WERI-Rb-1 (cell line): Measurements from ENCODE around the gene FNIP2.
A peak's percentile ranks its signal among the peaks of the same experiment; 100 is the strongest.

Source experiments
- DNase-seq: peaks from one replicate; pipeline ENCODE4 v3.0.0-alpha.2; 2020
- H3K27ac ChIP-seq: fragments of 250-450 bp; sonication (Bioruptor Pico); 2 replicates; pipeline ENCODE4 v1.5.1; 2020; ENCODE audit warnings: mild to moderate bottlenecking, moderate library complexity
- H3K27me3 ChIP-seq: fragments of 250-450 bp; sonication (Bioruptor Pico); 2 replicates; pipeline ENCODE4 v1.5.1; 2021; ENCODE audit warnings: mild to moderate bottlenecking, low read depth, moderate library complexity; ENCODE audit not compliant: insufficient read depth, severe bottlenecking
- H3K36me3 ChIP-seq: fragments of 250-450 bp; sonication (Bioruptor Pico); 2 replicates; pipeline ENCODE4 v1.5.1; 2020; ENCODE audit warnings: mild to moderate bottlenecking, moderate library complexity
- H3K4me3 ChIP-seq: 2 replicates; pipeline ENCODE4 v1.5.1; 2011; ENCODE audit warnings: low read depth, mild to moderate bottlenecking, control low read depth, low read length
- H3K9me3 ChIP-seq: fragments of 250-450 bp; sonication (Bioruptor Pico); 2 replicates; pipeline ENCODE4 v1.5.1; 2021; ENCODE audit warnings: mild to moderate bottlenecking, moderate library complexity; ENCODE audit not compliant: severe bottlenecking
- CTCF ChIP-seq: IDR thresholded peaks from 2 replicates; pipeline ENCODE4 v1.5.1; 2011; ENCODE audit warnings: low read depth, mild to moderate bottlenecking, control low read depth, inconsistent platforms, low read length

The FNIP2 gene

GRCh38 chr4:158810487-158811215 lies 41.8 kb downstream of the FNIP2 start:
- TF ChIP-seq CTCF, result no peak
- Histone ChIP-seq H3K27ac (no peak overlapping the region; the same call in 1 of the 2 replicates), H3K4me3 (no peak overlapping the region), H3K27me3 (no peaks in the 10 kb centered on the region), H3K9me3 (no peaks in the 10 kb centered on the region), H3K36me3 (no peaks in the 10 kb centered on the region)
- peak; percentile 30 for DNase-seq

- H3K9me3 ChIP-seq, result no peaks in the 10 kb centered on the region
- H3K36me3 ChIP-seq, result no peaks in the 10 kb centered on the region
- H3K27ac ChIP-seq, result no peak overlapping the region
- H3K27me3 ChIP-seq, result no peaks in the 10 kb centered on the region
- DNase-seq, result no peak
- H3K4me3 ChIP-seq, result no peak overlapping the region
- TF ChIP-seq CTCF, result no peak
These were observed 42.4 kb downstream of the FNIP2 start for GRCh38 chr4:158811216-158811540.

GRCh38 chr4:158811704-158812103 lies 42.9 kb downstream of the FNIP2 start:
- no peaks in the 10 kb centered on the region for H3K27me3 ChIP-seq
- H3K4me3 ChIP-seq, result no peak overlapping the region
- TF ChIP-seq CTCF, result no peak
- H3K36me3 ChIP-seq, result no peaks in the 10 kb centered on the region
- H3K9me3 ChIP-seq, result no peaks in the 10 kb centered on the region
- H3K27ac ChIP-seq, result no peak overlapping the region
- no peak for DNase-seq

DNA sequence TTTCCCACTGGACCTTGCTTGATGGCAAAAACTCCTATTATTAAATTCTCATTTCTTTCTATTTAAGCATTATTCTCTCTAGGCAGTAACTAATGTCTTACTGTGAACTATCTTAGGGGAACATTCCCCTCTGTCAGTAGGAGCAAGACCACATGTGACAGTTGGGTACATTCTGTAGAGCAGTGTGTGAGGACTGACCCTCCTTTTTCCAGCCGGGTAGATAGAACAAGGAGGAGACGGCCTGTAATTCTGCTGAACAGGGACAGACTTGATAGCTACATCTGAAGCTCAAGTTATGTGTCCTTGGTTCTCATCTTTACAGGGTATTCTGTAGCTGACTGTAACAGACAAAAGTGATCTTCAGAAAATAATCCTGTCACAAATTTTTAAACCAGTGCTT lies 43.3 kb downstream of the FNIP2 start:
- no peak overlapping the region for H3K4me3 ChIP-seq
- DNase-seq, result no peak
- no peaks in the 10 kb centered on the region for H3K36me3 ChIP-seq
- no peaks in the 10 kb centered on the region for H3K9me3 ChIP-seq
- no peak for TF ChIP-seq CTCF
- H3K27me3 ChIP-seq, result no peaks in the 10 kb centered on the region
- no peak overlapping the region for H3K27ac ChIP-seq

DNA sequence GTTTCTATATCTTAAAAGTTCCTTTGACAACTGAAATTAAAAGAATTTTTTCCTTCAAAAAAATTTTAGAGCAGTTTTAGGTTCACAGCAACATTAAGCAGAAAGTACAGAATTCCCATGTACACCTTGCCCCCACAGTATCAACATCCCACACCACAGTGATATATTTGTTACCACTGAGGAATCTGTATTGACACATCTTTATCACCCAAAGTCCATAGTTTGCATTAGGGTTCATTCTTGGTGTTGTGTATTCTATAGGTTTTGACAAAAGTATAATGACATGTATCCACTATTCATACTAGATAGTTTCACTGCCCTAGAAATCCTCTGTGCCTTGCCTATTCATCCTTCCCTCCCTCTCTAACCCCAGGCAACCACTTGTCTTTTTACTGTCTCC lies 43.7 kb downstream of the FNIP2 start:
- H3K4me3 ChIP-seq, result no peak overlapping the region
- no peak for DNase-seq

More for the DNA sequence above, 43.7 kb downstream of the FNIP2 start:
- H3K27ac ChIP-seq, result no peak overlapping the region
- TF ChIP-seq CTCF, result no peak
- no peaks in the 10 kb centered on the region for H3K27me3 ChIP-seq
- no peaks in the 10 kb centered on the region for H3K9me3 ChIP-seq
- H3K36me3 ChIP-seq, result peaks cover 1% of the 10 kb centered on the region; the same call in 1 of the 2 replicates
